ENCODE measurements around the gene FAM20A.

FAM20A gene

DNA sequence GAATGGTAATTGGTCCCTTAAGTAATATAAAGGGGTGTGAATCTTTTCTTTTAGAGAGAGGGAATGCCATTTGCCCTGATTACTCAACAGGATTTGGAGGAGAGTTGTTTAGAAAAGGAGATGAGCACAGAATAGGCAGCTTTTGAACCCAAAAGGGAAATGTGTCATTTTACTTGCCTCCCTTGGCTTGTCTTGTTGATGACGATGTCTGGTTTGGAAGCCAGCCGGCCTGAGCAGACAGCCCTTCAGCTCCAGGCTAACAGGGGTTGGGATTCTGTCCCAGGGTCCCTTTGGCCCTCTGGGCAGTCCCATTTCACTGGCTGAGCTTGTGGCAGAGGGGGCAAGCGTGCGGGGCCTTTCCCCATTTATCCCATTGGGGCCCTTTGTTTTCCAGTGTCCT, 111.2 kb downstream of the FAM20A start:
- DNase-seq: no peak

Measured in NCI-H524 treated with DMSO at 0.1 percent for 48 hours (cell line).